ENCODE measurements around the gene BEST4.
A peak's percentile ranks its signal among the peaks of the same experiment; 100 is the strongest.

GRCh38 chr1:44784094-44785028 lies 3.6 kb downstream of the BEST4 start:
- TF ChIP-seq, protein P1, sequence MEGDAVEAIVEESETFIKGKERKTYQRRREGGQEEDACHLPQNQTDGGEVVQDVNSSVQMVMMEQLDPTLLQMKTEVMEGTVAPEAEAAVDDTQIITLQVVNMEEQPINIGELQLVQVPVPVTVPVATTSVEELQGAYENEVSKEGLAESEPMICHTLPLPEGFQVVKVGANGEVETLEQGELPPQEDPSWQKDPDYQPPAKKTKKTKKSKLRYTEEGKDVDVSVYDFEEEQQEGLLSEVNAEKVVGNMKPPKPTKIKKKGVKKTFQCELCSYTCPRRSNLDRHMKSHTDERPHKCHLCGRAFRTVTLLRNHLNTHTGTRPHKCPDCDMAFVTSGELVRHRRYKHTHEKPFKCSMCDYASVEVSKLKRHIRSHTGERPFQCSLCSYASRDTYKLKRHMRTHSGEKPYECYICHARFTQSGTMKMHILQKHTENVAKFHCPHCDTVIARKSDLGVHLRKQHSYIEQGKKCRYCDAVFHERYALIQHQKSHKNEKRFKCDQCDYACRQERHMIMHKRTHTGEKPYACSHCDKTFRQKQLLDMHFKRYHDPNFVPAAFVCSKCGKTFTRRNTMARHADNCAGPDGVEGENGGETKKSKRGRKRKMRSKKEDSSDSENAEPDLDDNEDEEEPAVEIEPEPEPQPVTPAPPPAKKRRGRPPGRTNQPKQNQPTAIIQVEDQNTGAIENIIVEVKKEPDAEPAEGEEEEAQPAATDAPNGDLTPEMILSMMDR (conservative IDR thresholded peaks at IDR 0.05; ENCODE audit: low read length): peak; percentile 70
- no peak for TF ChIP-seq EZH2phosphoT487 (IDR thresholded peaks at IDR 0.05; ENCODE audit: borderline replicate concordance, low read depth, low read length)
